Measurements from ENCODE around the gene B3GNT9. TPM values are rescaled to one million over a fixed set of nuclear protein-coding genes. Genes with fewer than 3 reads are reported as not detected.

The B3GNT9 gene
- total RNA-seq, 1 donor: 42.4 TPM

GRCh38 chr16:67186550-67186950 lies 35.8 kb upstream of the B3GNT9 start:
- H3K4me3 ChIP-seq (ENCODE audit: low read depth, low read length): no peak overlapping the region
- no peak for DNase-seq (ENCODE audit: low read depth)
- TF ChIP-seq CTCF (IDR thresholded peaks at IDR 0.05; ENCODE audit: insufficient read depth, low read length): no peak

- H3K4me3 ChIP-seq (ENCODE audit: low read depth, low read length): peak overlapping the region; percentile 34
- DNase-seq (ENCODE audit: low read depth): no peak
- TF ChIP-seq CTCF (IDR thresholded peaks at IDR 0.05; ENCODE audit: insufficient read depth, low read length): no peak
These were observed 34.9 kb upstream of the B3GNT9 start for GRCh38 chr16:67185651-67186134.

GRCh38 chr16:67184995-67185650 lies 34.3 kb upstream of the B3GNT9 start:
- H3K4me3 ChIP-seq (ENCODE audit: low read depth, low read length): peak overlapping the region; percentile 39
- peak; percentile 89 for TF ChIP-seq CTCF (IDR thresholded peaks at IDR 0.05; ENCODE audit: insufficient read depth, low read length)
- DNase-seq (ENCODE audit: low read depth): peak; percentile 93

GRCh38 chr16:67184453-67184994 lies 33.7 kb upstream of the B3GNT9 start:
- TF ChIP-seq CTCF (IDR thresholded peaks at IDR 0.05; ENCODE audit: insufficient read depth, low read length): no peak
- peak overlapping the region; percentile 76 for H3K4me3 ChIP-seq (ENCODE audit: low read depth, low read length)
- DNase-seq (ENCODE audit: low read depth): no peak

- no peak for TF ChIP-seq CTCF (IDR thresholded peaks at IDR 0.05; ENCODE audit: insufficient read depth, low read length)
- DNase-seq (ENCODE audit: low read depth): peak; percentile 98
- peak within 1 kb of the TSS; percentile 76 for H3K4me3 ChIP-seq (ENCODE audit: low read depth, low read length)
These were observed 33.0 kb upstream of the B3GNT9 start, which contains the start of gene MATCAP1 for GRCh38 chr16:67183627-67184452. Gene MATCAP1 (minus strand): TSS chr16:67183963. CDS start chr16:67180610, 3,353 bp downstream.

GRCh38 chr16:67183284-67183626 lies 32.5 kb upstream of the B3GNT9 start:
- H3K4me3 ChIP-seq (ENCODE audit: low read depth, low read length): peak overlapping the region; percentile 76
- TF ChIP-seq CTCF (IDR thresholded peaks at IDR 0.05; ENCODE audit: insufficient read depth, low read length): no peak
- no peak for DNase-seq (ENCODE audit: low read depth)
